CD4-positive, alpha-beta memory T cell (primary cell): ENCODE results near the gene PRPF6. TPM values are rescaled to one million over a fixed set of nuclear protein-coding genes. Genes with fewer than 3 reads are reported as not detected.
A peak's percentile ranks its signal among the peaks of the same experiment; 100 is the strongest.

Experiments
- CTCF ChIA-PET: fragments of 350-600 bp; sonication (Branson Sonifier 250); formaldehyde crosslinking; loops from one replicate; lab custom pipeline; 2021; ENCODE audit warnings: inconsistent platforms; ENCODE audit not compliant: partially characterized antibody; lab: Charles Lee
- POLR2A ChIA-PET: fragments of 350-600 bp; sonication (Branson Sonifier 250); formaldehyde crosslinking; loops from one replicate; lab custom pipeline; 2021; ENCODE audit not compliant: partially characterized antibody; lab: Charles Lee
- DNase-seq, 5 donors: peaks; one replicate each; pipeline versions ENCODE4 v3.0.0 to v3.0.0-alpha.2; 2020 to 2022; ENCODE audit warnings: mixed read lengths in 1 of 5
- H3K27ac ChIP-seq: one replicate; pipeline ENCODE4 v1.7.0; 2013; ENCODE audit warnings: low read depth, low read length
- H3K27me3 ChIP-seq: 2 replicates; pipeline ENCODE4 v1.7.0; 2013; ENCODE audit warnings: mild to moderate bottlenecking, low read length, moderate library complexity; ENCODE audit not compliant: insufficient read depth
- H3K36me3 ChIP-seq: 2 replicates; pipeline ENCODE4 v1.7.0; 2013; ENCODE audit warnings: mild to moderate bottlenecking, low read length, moderate library complexity; ENCODE audit not compliant: insufficient read depth
- H3K4me1 ChIP-seq: 2 replicates; pipeline ENCODE4 v1.7.0; 2013; ENCODE audit warnings: mild to moderate bottlenecking, low read length, moderate library complexity; ENCODE audit not compliant: insufficient read depth
- H3K4me3 ChIP-seq, 2 donors: one replicate each; pipeline ENCODE4 v1.7.0; 2013; ENCODE audit warnings: low read length in 2 of 2, mild to moderate bottlenecking in 1 of 2
- H3K9me3 ChIP-seq, 2 donors: one replicate each; pipeline ENCODE4 v1.7.0; 2013; ENCODE audit warnings: low read length in 2 of 2, control low read depth in 1 of 2; ENCODE audit not compliant: control insufficient read depth in 1 of 2
- H3K27ac Mint-ChIP-seq, 7 donors: one replicate each; pipeline ENCODE4 v1.8.0; 2020 to 2021; ENCODE audit warnings: mixed read lengths in 7 of 7, mild to moderate bottlenecking in 6 of 7, inconsistent platforms in 3 of 7, moderate library complexity in 3 of 7
- H3K27me3 Mint-ChIP-seq, 2 donors: one replicate each; pipeline ENCODE4 v1.8.0; 2020 to 2021; ENCODE audit warnings: mixed read lengths in 2 of 2
- H3K36me3 Mint-ChIP-seq, 2 donors: one replicate each; pipeline ENCODE4 v1.8.0; 2020 to 2021; ENCODE audit warnings: mixed read lengths in 2 of 2, inconsistent platforms in 1 of 2, mild to moderate bottlenecking in 1 of 2
- H3K4me1 Mint-ChIP-seq, 4 donors: one replicate each; pipeline ENCODE4 v1.8.0; 2020 to 2021; ENCODE audit warnings: mixed read lengths in 4 of 4, mild to moderate bottlenecking in 1 of 4
- H3K4me3 Mint-ChIP-seq, 8 donors: one replicate each; pipeline ENCODE4 v1.8.0; 2020 to 2021; ENCODE audit warnings: mixed read lengths in 8 of 8, mild to moderate bottlenecking in 7 of 8, moderate library complexity in 6 of 8, inconsistent platforms in 3 of 8
- H3K9me3 Mint-ChIP-seq, 8 donors: one replicate each; pipeline ENCODE4 v1.8.0; 2020 to 2021; ENCODE audit warnings: mixed read lengths in 8 of 8, mild to moderate bottlenecking in 5 of 8, inconsistent platforms in 3 of 8, moderate library complexity in 1 of 8
- intact Hi-C: fragments of 100-400 bp; cut with micrococcal nuclease; formaldehyde crosslinking; loops from one replicate; pipeline ENCODE4 v1.15.1; 2023
- polyA plus RNA-seq, 2 donors: library from polyadenylated mRNA; unstranded; fragments of 300-500 nt; fragmentation: Illumina TruSeq; gene quantifications; one replicate each; pipeline ENCODE4 v1.2.3, GENCODE V29; 2021
- total RNA-seq, 2 experiments: library from RNA; stranded (reverse); gene quantifications; one replicate each; pipeline ENCODE4 v1.2.3, GENCODE V29; 2021

PRPF6 gene
- total and polyA plus RNA-seq, 4 experiments from 2014 or later = 63.8 to 101 (median 87.5) TPM

DNA sequence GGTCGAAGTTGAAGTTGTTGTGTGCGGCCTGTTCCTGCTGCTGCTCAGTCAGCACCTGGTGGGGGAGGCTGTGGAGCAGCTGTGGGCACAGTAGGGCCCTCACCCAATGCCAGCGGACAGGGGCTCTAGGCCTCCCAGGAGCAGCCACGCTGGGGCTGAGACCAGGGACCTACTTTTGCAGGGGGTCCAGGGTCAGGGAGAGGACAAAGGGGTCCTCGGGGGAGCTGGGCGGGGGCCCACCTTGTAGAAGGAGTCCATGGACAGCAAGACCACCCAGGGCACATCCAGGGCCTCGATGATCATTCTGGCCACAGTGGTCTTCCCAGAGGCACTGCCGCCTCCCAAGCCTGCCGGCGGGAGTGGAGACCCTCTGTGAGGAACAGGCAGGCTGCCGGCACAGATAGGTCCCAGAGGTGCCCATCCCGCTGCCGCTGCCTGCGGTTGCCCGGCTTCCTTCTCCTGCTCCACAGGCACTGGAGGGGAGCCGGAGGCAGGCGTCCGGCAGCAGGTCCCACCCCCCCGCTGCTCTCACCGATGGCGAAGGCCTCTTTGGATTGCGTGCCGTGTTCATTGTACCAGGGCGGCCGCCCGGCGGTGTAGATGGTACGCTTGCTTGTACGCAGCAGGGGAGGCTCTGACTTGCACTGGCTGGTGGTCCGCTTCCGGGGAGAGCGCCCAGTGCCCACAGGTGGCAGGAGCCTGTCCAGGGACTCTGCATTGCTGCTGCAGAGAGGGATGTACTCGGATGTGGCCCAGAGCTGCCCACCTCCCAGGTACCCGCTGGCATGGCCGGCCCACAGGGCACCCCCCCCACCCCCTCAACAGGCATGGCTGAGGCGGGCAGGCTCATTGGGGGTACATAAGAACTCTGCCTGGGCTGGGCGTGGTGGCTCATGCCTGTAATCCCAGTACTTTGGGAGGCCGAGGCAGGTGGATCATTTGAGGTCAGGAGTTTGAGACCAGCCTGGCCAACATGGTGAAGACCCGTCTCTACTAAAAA lies 34.7 kb upstream of the PRPF6 start:
- peak overlapping the region in 1 of 8 donors; percentile 90 for H3K4me3 Mint-ChIP-seq
- no peaks in the 10 kb centered on the region for H3K27me3 Mint-ChIP-seq
- intact Hi-C loops = no loop called here
- H3K4me1 Mint-ChIP-seq = peaks cover 29 to 66% (median 44%) of the 10 kb centered on the region in 4 donors
- peak overlapping the region in 4 of 7 donors; percentile 30 to 99 (median 64) for H3K27ac Mint-ChIP-seq
- peaks cover 7 to 32% of the 10 kb centered on the region in 2 donors for H3K36me3 Mint-ChIP-seq
- H3K4me1 ChIP-seq = peaks cover 54% of the 10 kb centered on the region
- CTCF ChIA-PET = no interaction called here
- H3K9me3 ChIP-seq = no peaks in the 10 kb centered on the region
- H3K4me3 ChIP-seq = no peak overlapping the region
- peaks cover 25% of the 10 kb centered on the region for H3K36me3 ChIP-seq
- DNase-seq = peak in 1 of 5 donors; percentile 24
- H3K9me3 Mint-ChIP-seq = peaks cover 0 to 2% (median 0%) of the 10 kb centered on the region in 8 donors
- H3K27ac ChIP-seq = no peak overlapping the region
- no peaks in the 10 kb centered on the region for H3K27me3 ChIP-seq
- POLR2A ChIA-PET = interaction anchor here (0.9 kb wide), 1 partner anchor 10 kb away, joined by 3 read pairs; the partner anchor contains the start of gene UCKL1

DNA sequence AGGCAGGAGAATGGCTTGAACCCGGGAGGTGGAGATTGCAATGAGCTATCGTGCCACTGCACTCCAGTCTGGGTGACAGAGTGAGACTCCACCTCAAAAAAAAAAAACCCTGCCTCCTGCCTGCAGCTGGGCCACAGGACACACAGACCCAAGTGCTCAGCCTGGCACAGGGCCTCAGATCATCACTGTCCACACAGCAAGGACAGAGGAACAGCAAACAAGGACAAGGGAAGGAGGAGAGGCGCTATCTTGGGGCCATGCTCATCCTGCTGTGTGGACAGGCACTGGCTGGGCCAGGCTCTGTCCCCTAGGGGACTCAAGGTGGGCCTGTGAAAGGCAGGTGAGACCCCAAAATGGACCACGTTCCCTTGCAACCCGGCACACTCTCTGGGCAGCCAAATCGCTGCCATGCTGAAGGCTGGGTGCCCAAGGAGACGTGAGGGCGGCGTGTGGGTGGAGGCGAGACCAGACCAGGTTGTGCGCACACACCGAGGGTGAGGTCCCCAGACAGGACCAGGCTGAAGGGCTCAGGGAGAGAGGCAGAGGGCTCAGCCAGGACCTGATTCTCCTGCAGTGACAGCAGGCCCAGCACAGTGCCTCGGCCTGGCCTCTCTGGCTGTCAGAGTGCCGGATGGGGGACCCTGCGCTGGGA lies 33.8 kb upstream of the PRPF6 start:
- no peaks in the 10 kb centered on the region for H3K27me3 ChIP-seq
- H3K9me3 ChIP-seq = no peaks in the 10 kb centered on the region
- H3K9me3 Mint-ChIP-seq = peaks cover 0 to 2% (median 0%) of the 10 kb centered on the region in 8 donors
- peak in 1 of 5 donors; percentile 24 for DNase-seq
- peak overlapping the region; percentile 1 to 99 (median 57) for H3K27ac Mint-ChIP-seq
- no peak overlapping the region for H3K4me3 ChIP-seq
- no peaks in the 10 kb centered on the region for H3K27me3 Mint-ChIP-seq
- peaks cover 25% of the 10 kb centered on the region for H3K36me3 ChIP-seq
- H3K4me3 Mint-ChIP-seq = peak overlapping the region in 6 of 8 donors; percentile 66 to 98 (median 82)
- H3K36me3 Mint-ChIP-seq = peaks cover 3 to 29% of the 10 kb centered on the region in 2 donors
- H3K4me1 ChIP-seq = peaks cover 49% of the 10 kb centered on the region
- ChIA-PET POLR2A (interaction anchor here (0.6 to 0.9 kb wide), 2 partner anchors 9 to 15 kb away, joined by 3 read pairs; partner anchors contain the start of gene UCKL1), CTCF (no interaction called here)
- H3K4me1 Mint-ChIP-seq = peaks cover 27 to 60% (median 39%) of the 10 kb centered on the region in 4 donors
- no peak overlapping the region for H3K27ac ChIP-seq
- intact Hi-C loops = no loop called here

GRCh38 chr20:63947638-63948456 lies 33.1 kb upstream of the PRPF6 start:
- peak overlapping the region; percentile 91 to 99 (median 97) for H3K27ac Mint-ChIP-seq
- no peaks in the 10 kb centered on the region for H3K27me3 Mint-ChIP-seq
- H3K9me3 Mint-ChIP-seq = no peaks in the 10 kb centered on the region
- peak in 3 of 5 donors; percentile 36 to 50 (median 46) for DNase-seq
- CTCF ChIA-PET = no interaction called here
- Histone ChIP-seq H3K9me3 (no peaks in the 10 kb centered on the region), H3K4me1 (peaks cover 45% of the 10 kb centered on the region), H3K36me3 (peaks cover 22% of the 10 kb centered on the region), H3K4me3 (peak overlapping the region; percentile 46 to 52), H3K27me3 (no peaks in the 10 kb centered on the region), H3K27ac (peak overlapping the region; percentile 58)
- POLR2A ChIA-PET = interaction anchor here (0.6 to 0.8 kb wide), 2 partner anchors 9 to 14 kb away, joined by 3 read pairs; no protein-coding TSS in a partner anchor
- peaks cover 26 to 60% (median 37%) of the 10 kb centered on the region in 4 donors for H3K4me1 Mint-ChIP-seq
- peak overlapping the region; percentile 80 to 98 (median 90) for H3K4me3 Mint-ChIP-seq
- H3K36me3 Mint-ChIP-seq = peaks cover 3 to 27% of the 10 kb centered on the region in 2 donors
- intact Hi-C loops = no loop called here

GRCh38 chr20:63950701-63951397 lies 30.1 kb upstream of the PRPF6 start:
- Histone ChIP-seq H3K27ac (no peak overlapping the region), H3K4me3 (no peak overlapping the region), H3K9me3 (no peaks in the 10 kb centered on the region), H3K27me3 (no peaks in the 10 kb centered on the region), H3K36me3 (no peaks in the 10 kb centered on the region), H3K4me1 (peaks cover 60% of the 10 kb centered on the region)
- Mint-ChIP-seq H3K36me3 (peaks cover 0 to 14% of the 10 kb centered on the region in 2 donors), H3K9me3 (peaks cover 0 to 2% (median 0%) of the 10 kb centered on the region in 8 donors), H3K4me1 (peaks cover 34 to 73% (median 51%) of the 10 kb centered on the region in 4 donors), H3K27me3 (no peaks in the 10 kb centered on the region), H3K4me3 (no peak overlapping the region), H3K27ac (peak overlapping the region in 3 of 7 donors; percentile 25 to 99 (median 29))
- ChIA-PET CTCF (no interaction called here), POLR2A (interaction anchor here (0.7 to 1.3 kb wide), 3 partner anchors 10 to 430 kb away, joined by 3 to 5 read pairs (median 3); partner anchors contain the start of genes PPDPF and PRPF6)
- intact Hi-C loops = no loop called here
- DNase-seq = peak in 1 of 5 donors; percentile 25

GRCh38 chr20:63951398-63952209 lies 29.3 kb upstream of the PRPF6 start:
- Histone ChIP-seq H3K4me3 (no peak overlapping the region), H3K36me3 (no peaks in the 10 kb centered on the region), H3K27ac (no peak overlapping the region), H3K27me3 (no peaks in the 10 kb centered on the region), H3K4me1 (peaks cover 60% of the 10 kb centered on the region), H3K9me3 (no peaks in the 10 kb centered on the region)
- Mint-ChIP-seq H3K4me1 (peaks cover 34 to 73% (median 52%) of the 10 kb centered on the region in 4 donors), H3K27me3 (no peaks in the 10 kb centered on the region), H3K27ac (peak overlapping the region in 3 of 7 donors; percentile 36 to 62 (median 46)), H3K36me3 (peaks cover 0 to 14% of the 10 kb centered on the region in 2 donors), H3K4me3 (no peak overlapping the region), H3K9me3 (peaks cover 0 to 2% (median 0%) of the 10 kb centered on the region in 8 donors)
- intact Hi-C loops = no loop called here
- POLR2A ChIA-PET = interaction anchor here (0.7 to 1.3 kb wide), 4 partner anchors 11 to 430 kb away, joined by 3 to 5 read pairs (median 4); partner anchors contain the start of genes PPDPF, PRPF6 and TPD52L2
- DNase-seq = peak in 1 of 5 donors; percentile 30
- CTCF ChIA-PET = no interaction called here
